ENCODE results near the gene S100A2.

The S100A2 gene

GRCh38 chr1:153612111-153612754 is 46.6 kb upstream of the S100A2 start:
- no peak for DNase-seq (ENCODE audit: low read depth)
- no peak overlapping the region for H3K4me3 ChIP-seq (ENCODE audit: low read depth, low read length)
- TF ChIP-seq CTCF (IDR thresholded peaks at IDR 0.05; ENCODE audit: low read depth, low read length, missing control alignments), result no peak

GRCh38 chr1:153611356-153611755 is 45.7 kb upstream of the S100A2 start:
- TF ChIP-seq CTCF (IDR thresholded peaks at IDR 0.05; ENCODE audit: low read depth, low read length, missing control alignments), result no peak
- DNase-seq (ENCODE audit: low read depth), result no peak
- H3K4me3 ChIP-seq (ENCODE audit: low read depth, low read length), result no peak overlapping the region

- H3K4me3 ChIP-seq (ENCODE audit: low read depth, low read length), result no peak overlapping the region
- TF ChIP-seq CTCF (IDR thresholded peaks at IDR 0.05; ENCODE audit: low read depth, low read length, missing control alignments), result no peak
- no peak for DNase-seq (ENCODE audit: low read depth)
These were observed 45.2 kb upstream of the S100A2 start for GRCh38 chr1:153610811-153611301.

GRCh38 chr1:153610334-153610733 is 44.7 kb upstream of the S100A2 start:
- DNase-seq (ENCODE audit: low read depth), result no peak
- no peak for TF ChIP-seq CTCF (IDR thresholded peaks at IDR 0.05; ENCODE audit: low read depth, low read length, missing control alignments)
- no peak overlapping the region for H3K4me3 ChIP-seq (ENCODE audit: low read depth, low read length)

- no peak for TF ChIP-seq CTCF (IDR thresholded peaks at IDR 0.05; ENCODE audit: low read depth, low read length, missing control alignments)
- DNase-seq (ENCODE audit: low read depth), result no peak
- no peak overlapping the region for H3K4me3 ChIP-seq (ENCODE audit: low read depth, low read length)
These were observed 43.9 kb upstream of the S100A2 start for GRCh38 chr1:153609585-153609907.

GRCh38 chr1:153608742-153609584 is 43.3 kb upstream of the S100A2 start:
- H3K4me3 ChIP-seq (ENCODE audit: low read depth, low read length), result no peak overlapping the region
- DNase-seq (ENCODE audit: low read depth), result no peak
- no peak for TF ChIP-seq CTCF (IDR thresholded peaks at IDR 0.05; ENCODE audit: low read depth, low read length, missing control alignments)

Data from GM12864 (cell line).